Panc1 (cell line): ENCODE data around the gene LDB2. TPM values are rescaled to one million over a fixed set of nuclear protein-coding genes. Genes with fewer than 3 reads are reported as not detected.

Source experiments
- ATAC-seq: fragments of 200-7000 bp; cut with Tn5 transposase; 2 replicates; pipeline ENCODE4 v1.9.1; 2020; ENCODE audit warnings: mild to moderate bottlenecking, moderate library complexity
- BruUV-seq: library from RNA; stranded (reverse); fragments of 400-500 nt; replicated peaks from 2 replicates; lab custom pipeline; 2021; lab: Mats Ljungman, UMichigan
- CTCF ChIA-PET: fragments of 300-600 bp; sonication (Branson Sonifier 250); formaldehyde crosslinking; loops from one replicate; lab custom pipeline; 2022; ENCODE audit warnings: antibody characterized with exemption; lab: Charles Lee
- POLR2A ChIA-PET: fragments of 300-600 bp; sonication (Branson Sonifier 250); formaldehyde crosslinking; loops from one replicate; lab custom pipeline; 2022; ENCODE audit warnings: antibody characterized with exemption; lab: Charles Lee
- DNase-seq: peaks from one replicate; pipeline ENCODE4 v3.0.0-alpha.2; 2010; ENCODE audit warnings: low read depth, low spot score
- H3K27ac ChIP-seq: 2 replicates; pipeline ENCODE4 v1.5.1; 2011; ENCODE audit warnings: mild to moderate bottlenecking, low read length, inconsistent platforms
- H3K27me3 ChIP-seq: fragments of 200-500 bp; sonication (Bioruptor generic); 2 replicates; pipeline ENCODE4 v1.6.0; 2014; ENCODE audit warnings: low read length, inconsistent platforms; ENCODE audit not compliant: control insufficient read depth, insufficient read depth
- H3K36me3 ChIP-seq: fragments of 200-500 bp; sonication (Bioruptor generic); 2 replicates; pipeline ENCODE4 v1.5.1; 2014; ENCODE audit warnings: inconsistent platforms, mild to moderate bottlenecking, low read length, moderate library complexity; ENCODE audit not compliant: control insufficient read depth, insufficient read depth
- H3K4me1 ChIP-seq: 2 replicates; pipeline ENCODE4 v1.5.1; 2011; ENCODE audit warnings: inconsistent platforms, mild to moderate bottlenecking, low read length, moderate library complexity; ENCODE audit not compliant: control insufficient read depth, insufficient read depth
- H3K4me3 ChIP-seq, 2 experiments: 2 replicates each; pipeline ENCODE4 v1.5.1; 2011 to 2012; ENCODE audit warnings: low read depth in 2 of 2, low read length in 2 of 2, mild to moderate bottlenecking in 2 of 2, inconsistent platforms in 1 of 2, moderate library complexity in 1 of 2
- H3K9me3 ChIP-seq: fragments of 200-500 bp; sonication (Bioruptor generic); 2 replicates; pipeline ENCODE4 v1.5.1; 2014; ENCODE audit warnings: low read depth, mild to moderate bottlenecking, inconsistent platforms, low read length, moderate library complexity; ENCODE audit not compliant: control insufficient read depth, insufficient read depth
- CTCF ChIP-seq: fragments of 450-650 bp; IDR thresholded peaks from 2 replicates; pipeline ENCODE4 v1.5.1; 2017; ENCODE audit warnings: mild to moderate bottlenecking
- POLR2AphosphoS5 ChIP-seq: IDR thresholded peaks from 2 replicates; pipeline ENCODE4 v1.6.1; 2012; ENCODE audit warnings: mild to moderate bottlenecking, low read depth, low read length, moderate library complexity
- REST ChIP-seq, 2 experiments: IDR thresholded peaks; 2 replicates each; pipeline ENCODE4 v1.6.1; 2011 to 2012; ENCODE audit warnings: low read depth in 2 of 2, control low read depth in 1 of 2, low read length in 1 of 2, mild to moderate bottlenecking in 1 of 2, moderate library complexity in 1 of 2; ENCODE audit not compliant: insufficient read depth in 1 of 2
- SIN3A ChIP-seq: IDR thresholded peaks from 2 replicates; pipeline ENCODE4 v1.6.1; 2012; ENCODE audit warnings: low read depth, mild to moderate bottlenecking, low read length, moderate library complexity, borderline replicate concordance; ENCODE audit not compliant: insufficient read depth
- TCF7L2 ChIP-seq: IDR thresholded peaks from 2 replicates; pipeline ENCODE4 v1.6.1; 2011; ENCODE audit warnings: mild to moderate bottlenecking, low read depth, low read length, inconsistent platforms
- in situ Hi-C: cut with HindIII; loops from 2 replicates; pipeline ENCODE4 v1.10.0; 2016; ENCODE audit warnings: low sequenced_read_pairs, low pct_unique_long_range_greater_than_20kb
- intact Hi-C: fragments of 100-400 bp; cut with micrococcal nuclease; formaldehyde crosslinking; loops from one replicate; pipeline ENCODE4 v1.10.0; 2022; ENCODE audit not compliant: unreplicated experiment
- total RNA-seq: library from RNA; stranded (reverse); gene quantifications from one replicate; pipeline ENCODE4 v1.2.1, GENCODE V29; 2021; ENCODE audit not compliant: unreplicated experiment

The LDB2 gene
- total RNA-seq, 1 experiment from 2014 or later, result not detected

GRCh38 chr4:16750216-16750615 is 148.2 kb downstream of the LDB2 start:
- Histone ChIP-seq H3K9me3 (no peaks in the 10 kb centered on the region), H3K4me1 (no peaks in the 10 kb centered on the region), H3K36me3 (no peaks in the 10 kb centered on the region), H3K27ac (no peak overlapping the region), H3K4me3 (no peak overlapping the region), H3K27me3 (no peaks in the 10 kb centered on the region)
- ATAC-seq (no peak), DNase-seq (no peak)
- POLR2A ChIA-PET, result no interaction called here
- TF ChIP-seq REST (IDR thresholded peaks at IDR 0.05; ENCODE audit: insufficient read depth in 1 of 2, low read depth in 2 of 2, low read length in 1 of 2) (no peak), SIN3A (no peak), TCF7L2 (no peak), POLR2AphosphoS5 (no peak), CTCF (no peak)
- in situ Hi-C loops, result no loop called here
- intact Hi-C loops, result no loop called here
- BruUV-seq, result no TSS peak
- CTCF ChIA-PET, result no interaction called here

GRCh38 chr4:16745887-16746286 is 152.6 kb downstream of the LDB2 start:
- Histone ChIP-seq H3K27me3 (no peaks in the 10 kb centered on the region), H3K36me3 (no peaks in the 10 kb centered on the region), H3K9me3 (no peaks in the 10 kb centered on the region), H3K4me1 (no peaks in the 10 kb centered on the region), H3K4me3 (no peak overlapping the region), H3K27ac (no peak overlapping the region)
- in situ Hi-C loops, result no loop called here
- TF ChIP-seq POLR2AphosphoS5 (no peak), SIN3A (no peak), CTCF (no peak), TCF7L2 (no peak), REST (IDR thresholded peaks at IDR 0.05; ENCODE audit: insufficient read depth in 1 of 2, low read depth in 2 of 2, low read length in 1 of 2) (no peak)
- no TSS peak for BruUV-seq
- ATAC-seq, result no peak
- DNase-seq, result no peak
- ChIA-PET CTCF (no interaction called here), POLR2A (no interaction called here)
- intact Hi-C loops, result no loop called here
